Gastrocnemius medialis (tissue), 4 donors: ENCODE measurements around the gene PAQR8.

Source experiments
- CTCF ChIP-seq, 5 experiments: fragments of 450-650 bp in 3 of 5; fragments of 200-600 bp in 2 of 5; sonication (generic) in 2 of 5; IDR thresholded peaks in 4 of 5; conservative IDR thresholded peaks in 1 of 5; 1 replicate in 4 of 5; 2 replicates in 1 of 5; pipeline ENCODE4 v1.5.1; 2016 to 2019; ENCODE audit warnings: antibody characterized with exemption in 5 of 5, mild to moderate bottlenecking in 3 of 5, moderate library complexity in 3 of 5
- POLR2A ChIP-seq, 2 donors: fragments of 450-650 bp; IDR thresholded peaks; one replicate each; pipeline ENCODE4 v1.6.1; 2017; ENCODE audit warnings: antibody characterized with exemption in 2 of 2, mild to moderate bottlenecking in 2 of 2, moderate library complexity in 2 of 2

- no peak for TF ChIP-seq CTCF (IDR thresholded peaks at IDR 0.05 in 4 of 5, conservative IDR thresholded peaks at IDR 0.05 in 1 of 5)
- TF ChIP-seq POLR2A (IDR thresholded peaks at IDR 0.05), result no peak
Measured at GRCh38 chr6:52381249-52381648, 19.3 kb downstream of the PAQR8 start.
